IgD-negative memory B cell (primary cell): ENCODE data around the gene CFAP77. TPM values are rescaled to one million over a fixed set of nuclear protein-coding genes. Genes with fewer than 3 reads are reported as not detected.

Experiments
- H3K27ac Mint-ChIP-seq, 3 donors: one replicate each; pipeline ENCODE4 v1.8.0; 2020 to 2022; ENCODE audit warnings: mild to moderate bottlenecking in 3 of 3, mixed read lengths in 3 of 3, moderate library complexity in 1 of 3
- H3K27me3 Mint-ChIP-seq: one replicate; pipeline ENCODE4 v1.8.0; 2021; ENCODE audit warnings: mixed read lengths
- H3K36me3 Mint-ChIP-seq: one replicate; pipeline ENCODE4 v1.8.0; 2020; ENCODE audit warnings: mild to moderate bottlenecking, mixed read lengths
- H3K4me1 Mint-ChIP-seq, 3 donors: one replicate each; pipeline ENCODE4 v1.8.0; 2020 to 2022; ENCODE audit warnings: mixed read lengths in 3 of 3, mild to moderate bottlenecking in 1 of 3
- H3K4me3 Mint-ChIP-seq, 4 donors: one replicate each; pipeline ENCODE4 v1.8.0; 2020 to 2022; ENCODE audit warnings: mild to moderate bottlenecking in 4 of 4, mixed read lengths in 4 of 4, moderate library complexity in 3 of 4
- H3K9me3 Mint-ChIP-seq, 3 donors: one replicate each; pipeline ENCODE4 v1.8.0; 2020 to 2021; ENCODE audit warnings: mixed read lengths in 3 of 3, mild to moderate bottlenecking in 1 of 3
- polyA plus RNA-seq: library from polyadenylated mRNA; unstranded; fragments of 300-500 nt; fragmentation: Illumina TruSeq; gene quantifications from one replicate; pipeline ENCODE4 v1.2.3, GENCODE V29; 2021

CFAP77 gene
- polyA plus RNA-seq, 1 donor from 2014 or later = not detected

GRCh38 chr9:132505991-132506655 is 96.1 kb downstream of the CFAP77 start:
- Mint-ChIP-seq H3K36me3 (peaks cover 3% of the 10 kb centered on the region), H3K4me3 (no peak overlapping the region)

GRCh38 chr9:132506977-132507669 is 97.1 kb downstream of the CFAP77 start:
- Mint-ChIP-seq H3K9me3 (no peaks in the 10 kb centered on the region), H3K36me3 (peaks cover 1% of the 10 kb centered on the region), H3K27me3 (peaks cover 4% of the 10 kb centered on the region), H3K4me1 (peaks cover 5 to 6% (median 5%) of the 10 kb centered on the region in 3 donors), H3K4me3 (no peak overlapping the region), H3K27ac (no peak overlapping the region)

More at GRCh38 chr9:132505991-132506655, 96.1 kb downstream of the CFAP77 start:
- peaks cover 6% of the 10 kb centered on the region for H3K27me3 Mint-ChIP-seq
- H3K9me3 Mint-ChIP-seq = no peaks in the 10 kb centered on the region
- peaks cover 5 to 6% (median 5%) of the 10 kb centered on the region in 3 donors for H3K4me1 Mint-ChIP-seq
- no peak overlapping the region for H3K27ac Mint-ChIP-seq

- Mint-ChIP-seq H3K27me3 (peaks cover 4% of the 10 kb centered on the region), H3K9me3 (no peaks in the 10 kb centered on the region), H3K27ac (peak overlapping the region in 1 of 3 donors; percentile 74), H3K36me3 (no peaks in the 10 kb centered on the region), H3K4me3 (peak overlapping the region in 1 of 4 donors; percentile 30), H3K4me1 (peaks cover 5 to 6% (median 5%) of the 10 kb centered on the region in 3 donors)
These were observed 97.9 kb downstream of the CFAP77 start for GRCh38 chr9:132507670-132508469.

- Mint-ChIP-seq H3K36me3 (no peaks in the 10 kb centered on the region), H3K9me3 (no peaks in the 10 kb centered on the region), H3K27me3 (peaks cover 2% of the 10 kb centered on the region), H3K4me1 (peaks cover 5 to 6% (median 5%) of the 10 kb centered on the region in 3 donors), H3K27ac (no peak overlapping the region), H3K4me3 (no peak overlapping the region)
These were observed 100.2 kb downstream of the CFAP77 start for GRCh38 chr9:132509928-132510874.

GRCh38 chr9:132511191-132511999 is 101.4 kb downstream of the CFAP77 start:
- H3K4me3 Mint-ChIP-seq = no peak overlapping the region
- no peaks in the 10 kb centered on the region for H3K36me3 Mint-ChIP-seq
- H3K9me3 Mint-ChIP-seq = no peaks in the 10 kb centered on the region
- H3K4me1 Mint-ChIP-seq = peaks cover 5 to 6% (median 5%) of the 10 kb centered on the region in 3 donors
- peaks cover 4% of the 10 kb centered on the region for H3K27me3 Mint-ChIP-seq
- no peak overlapping the region for H3K27ac Mint-ChIP-seq

- H3K27ac Mint-ChIP-seq = no peak overlapping the region
- H3K36me3 Mint-ChIP-seq = no peaks in the 10 kb centered on the region
- H3K4me3 Mint-ChIP-seq = no peak overlapping the region
- H3K9me3 Mint-ChIP-seq = no peaks in the 10 kb centered on the region
- H3K27me3 Mint-ChIP-seq = peaks cover 4% of the 10 kb centered on the region
- H3K4me1 Mint-ChIP-seq = no peaks in the 10 kb centered on the region
These were observed 103.4 kb downstream of the CFAP77 start for GRCh38 chr9:132513416-132513815.

- Mint-ChIP-seq H3K27ac (no peak overlapping the region), H3K4me3 (no peak overlapping the region), H3K36me3 (no peaks in the 10 kb centered on the region), H3K27me3 (peaks cover 4% of the 10 kb centered on the region), H3K9me3 (no peaks in the 10 kb centered on the region), H3K4me1 (no peaks in the 10 kb centered on the region)
These were observed 104.2 kb downstream of the CFAP77 start for GRCh38 chr9:132514011-132514744.

GRCh38 chr9:132514821-132515220 is 104.8 kb downstream of the CFAP77 start:
- no peak overlapping the region for H3K4me3 Mint-ChIP-seq
- H3K27me3 Mint-ChIP-seq = peaks cover 4% of the 10 kb centered on the region
- H3K27ac Mint-ChIP-seq = no peak overlapping the region
- no peaks in the 10 kb centered on the region for H3K9me3 Mint-ChIP-seq
- no peaks in the 10 kb centered on the region for H3K36me3 Mint-ChIP-seq
- H3K4me1 Mint-ChIP-seq = no peaks in the 10 kb centered on the region

GRCh38 chr9:132516301-132516700 is 106.3 kb downstream of the CFAP77 start:
- Mint-ChIP-seq H3K36me3 (no peaks in the 10 kb centered on the region), H3K4me3 (no peak overlapping the region), H3K27me3 (peaks cover 4% of the 10 kb centered on the region), H3K4me1 (no peaks in the 10 kb centered on the region), H3K27ac (no peak overlapping the region), H3K9me3 (no peaks in the 10 kb centered on the region)

GRCh38 chr9:132516911-132517310 is 106.9 kb downstream of the CFAP77 start:
- Mint-ChIP-seq H3K4me1 (peaks cover 0 to 1% (median 0%) of the 10 kb centered on the region in 3 donors), H3K27ac (no peak overlapping the region), H3K4me3 (no peak overlapping the region), H3K36me3 (no peaks in the 10 kb centered on the region), H3K27me3 (peaks cover 4% of the 10 kb centered on the region), H3K9me3 (no peaks in the 10 kb centered on the region)

GRCh38 chr9:132517815-132518550 is 108.0 kb downstream of the CFAP77 start:
- peaks cover 4% of the 10 kb centered on the region for H3K27me3 Mint-ChIP-seq
- no peaks in the 10 kb centered on the region for H3K36me3 Mint-ChIP-seq
- peaks cover 0 to 1% (median 0%) of the 10 kb centered on the region in 3 donors for H3K4me1 Mint-ChIP-seq
- H3K9me3 Mint-ChIP-seq = no peaks in the 10 kb centered on the region
- H3K27ac Mint-ChIP-seq = no peak overlapping the region
- H3K4me3 Mint-ChIP-seq = no peak overlapping the region

GRCh38 chr9:132518626-132519025 is 108.6 kb downstream of the CFAP77 start:
- Mint-ChIP-seq H3K27me3 (peaks cover 4% of the 10 kb centered on the region), H3K4me1 (peaks cover 0 to 1% (median 0%) of the 10 kb centered on the region in 3 donors), H3K4me3 (peak overlapping the region in 1 of 4 donors; percentile 50), H3K36me3 (no peaks in the 10 kb centered on the region), H3K9me3 (no peaks in the 10 kb centered on the region), H3K27ac (no peak overlapping the region)
